Progenitor cell of endocrine pancreas (in vitro differentiated cells): ENCODE data around the gene THSD7A. TPM values are rescaled to one million over a fixed set of nuclear protein-coding genes. Genes with fewer than 3 reads are reported as not detected.
A peak's percentile ranks its signal among the peaks of the same experiment; 100 is the strongest.

ENCODE experiments used
- DNase-seq: peaks from one replicate; pipeline ENCODE4 v3.0.0; 2021; ENCODE audit warnings: low spot score; ENCODE audit not compliant: unreplicated experiment
- H3K27ac Mint-ChIP-seq: 2 replicates; pipeline ENCODE4 v1.8.0; 2021; ENCODE audit warnings: mild to moderate bottlenecking, moderate library complexity, mixed read lengths
- H3K27me3 Mint-ChIP-seq: 2 replicates; pipeline ENCODE4 v1.8.0; 2021; ENCODE audit warnings: mixed read lengths
- H3K36me3 Mint-ChIP-seq: 2 replicates; pipeline ENCODE4 v1.8.0; 2022; ENCODE audit warnings: mixed read lengths; ENCODE audit not compliant: insufficient read depth
- H3K4me1 Mint-ChIP-seq: 2 replicates; pipeline ENCODE4 v1.8.0; 2021; ENCODE audit warnings: low read depth, mixed read lengths
- H3K4me3 Mint-ChIP-seq: 2 replicates; pipeline ENCODE4 v1.8.0; 2021; ENCODE audit warnings: low read depth, mild to moderate bottlenecking, moderate library complexity, mixed read lengths
- H3K9me3 Mint-ChIP-seq: 2 replicates; pipeline ENCODE4 v1.8.0; 2021; ENCODE audit warnings: low read depth, mixed read lengths
- total RNA-seq: library from RNA; stranded (reverse); gene quantifications from 2 replicates; pipeline ENCODE4 v1.2.1, GENCODE V29; 2021
- TF ChIP-seq, protein P1 (sequence below): fragments of 200-600 bp; sonication (generic); IDR thresholded peaks from one replicate; pipeline ENCODE4 v1.5.0; 2021; ENCODE audit warnings: antibody characterized with exemption, mild to moderate bottlenecking; ENCODE audit not compliant: unreplicated experiment

THSD7A gene
- total RNA-seq, 1 donor from 2014 or later: 4.7 TPM

DNA sequence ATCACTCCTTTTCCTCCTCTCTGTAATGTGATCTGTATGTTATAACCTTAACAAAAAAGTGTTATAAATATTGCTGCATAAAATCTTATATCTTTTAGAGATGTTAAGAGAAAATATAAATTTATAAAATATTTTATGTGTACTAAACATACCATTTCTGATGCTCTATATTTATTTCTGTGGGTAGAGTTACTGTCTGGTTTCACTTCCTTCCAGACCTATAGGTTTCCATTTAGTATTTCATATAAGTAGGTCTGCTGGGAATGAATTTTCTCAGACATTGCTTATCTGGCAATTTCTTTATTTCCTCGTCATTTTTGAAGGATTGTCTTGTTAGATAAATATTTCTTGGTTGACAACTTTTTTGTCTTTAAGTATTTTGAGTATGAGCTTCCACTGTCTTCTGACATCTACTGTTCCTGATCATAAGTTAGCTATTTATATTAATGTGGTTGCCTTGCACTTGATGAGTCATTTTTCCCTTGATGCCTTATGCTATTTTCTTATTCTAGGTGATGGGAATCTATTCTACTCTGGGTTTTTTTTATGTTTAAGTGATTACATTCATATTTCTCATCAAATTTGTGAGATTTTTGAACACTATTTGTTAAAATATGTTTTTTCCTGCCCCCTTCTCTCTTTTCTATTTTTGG, 11.2 kb upstream of the THSD7A start:
- no peaks in the 10 kb centered on the region for H3K9me3 Mint-ChIP-seq
- peaks cover 16% of the 10 kb centered on the region for H3K4me1 Mint-ChIP-seq
- H3K4me3 Mint-ChIP-seq: no peak overlapping the region
- TF ChIP-seq, protein P1, sequence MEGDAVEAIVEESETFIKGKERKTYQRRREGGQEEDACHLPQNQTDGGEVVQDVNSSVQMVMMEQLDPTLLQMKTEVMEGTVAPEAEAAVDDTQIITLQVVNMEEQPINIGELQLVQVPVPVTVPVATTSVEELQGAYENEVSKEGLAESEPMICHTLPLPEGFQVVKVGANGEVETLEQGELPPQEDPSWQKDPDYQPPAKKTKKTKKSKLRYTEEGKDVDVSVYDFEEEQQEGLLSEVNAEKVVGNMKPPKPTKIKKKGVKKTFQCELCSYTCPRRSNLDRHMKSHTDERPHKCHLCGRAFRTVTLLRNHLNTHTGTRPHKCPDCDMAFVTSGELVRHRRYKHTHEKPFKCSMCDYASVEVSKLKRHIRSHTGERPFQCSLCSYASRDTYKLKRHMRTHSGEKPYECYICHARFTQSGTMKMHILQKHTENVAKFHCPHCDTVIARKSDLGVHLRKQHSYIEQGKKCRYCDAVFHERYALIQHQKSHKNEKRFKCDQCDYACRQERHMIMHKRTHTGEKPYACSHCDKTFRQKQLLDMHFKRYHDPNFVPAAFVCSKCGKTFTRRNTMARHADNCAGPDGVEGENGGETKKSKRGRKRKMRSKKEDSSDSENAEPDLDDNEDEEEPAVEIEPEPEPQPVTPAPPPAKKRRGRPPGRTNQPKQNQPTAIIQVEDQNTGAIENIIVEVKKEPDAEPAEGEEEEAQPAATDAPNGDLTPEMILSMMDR: no peak
- no peak for DNase-seq
- H3K27me3 Mint-ChIP-seq: no peaks in the 10 kb centered on the region
- H3K36me3 Mint-ChIP-seq: no peaks in the 10 kb centered on the region
- H3K27ac Mint-ChIP-seq: no peak overlapping the region

DNA sequence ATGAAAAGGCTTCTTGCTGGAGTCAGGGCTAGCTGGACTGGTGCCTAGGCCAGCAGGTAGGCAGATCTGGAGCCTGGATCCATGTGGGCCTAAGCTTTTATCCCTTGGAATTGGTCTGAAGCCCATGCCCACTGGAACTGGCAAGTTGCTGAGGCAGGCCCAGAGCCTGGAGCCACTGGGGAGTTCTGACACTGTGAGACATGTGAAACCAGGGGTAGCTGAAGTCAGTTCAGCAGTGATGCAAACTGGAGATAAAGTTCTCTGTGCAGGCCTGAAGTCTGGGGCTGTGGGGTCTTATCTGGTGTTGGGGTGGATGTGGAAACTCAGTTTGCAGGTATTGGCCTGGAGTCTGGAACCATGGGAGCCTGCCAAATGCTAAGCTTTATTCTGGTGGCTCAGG, 9.7 kb upstream of the THSD7A start:
- TF ChIP-seq, protein P1: no peak
- Mint-ChIP-seq H3K27ac (no peak overlapping the region), H3K36me3 (no peaks in the 10 kb centered on the region), H3K27me3 (no peaks in the 10 kb centered on the region), H3K4me3 (no peak overlapping the region), H3K9me3 (peaks cover 3% of the 10 kb centered on the region), H3K4me1 (peaks cover 5% of the 10 kb centered on the region)
- no peak for DNase-seq

DNA sequence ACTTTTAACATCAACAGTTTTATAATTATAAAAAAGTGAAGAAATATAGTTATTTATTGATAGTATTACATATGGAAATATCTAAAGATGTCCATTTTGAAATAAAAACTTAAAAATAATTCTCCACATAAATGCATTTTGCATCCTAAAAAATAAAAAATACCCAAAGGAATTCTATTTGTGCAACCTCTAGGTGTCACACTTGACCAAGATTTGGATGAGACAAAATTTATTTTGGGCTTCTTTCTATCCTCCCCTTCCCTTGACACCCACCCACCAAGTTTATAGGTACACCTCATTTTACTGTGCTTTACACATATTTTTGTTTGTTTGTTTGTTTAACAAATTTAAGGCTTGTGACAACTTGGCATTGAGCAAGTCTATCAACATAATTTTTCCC, 3.3 kb upstream of the THSD7A start:
- H3K36me3 Mint-ChIP-seq: no peaks in the 10 kb centered on the region
- peaks cover 3% of the 10 kb centered on the region for H3K9me3 Mint-ChIP-seq
- no peak for DNase-seq
- H3K27ac Mint-ChIP-seq: no peak overlapping the region
- no peak overlapping the region for H3K4me3 Mint-ChIP-seq
- H3K27me3 Mint-ChIP-seq: peaks cover 9% of the 10 kb centered on the region
- peaks cover 22% of the 10 kb centered on the region for H3K4me1 Mint-ChIP-seq
- TF ChIP-seq, protein P1: peak; percentile 60

DNA sequence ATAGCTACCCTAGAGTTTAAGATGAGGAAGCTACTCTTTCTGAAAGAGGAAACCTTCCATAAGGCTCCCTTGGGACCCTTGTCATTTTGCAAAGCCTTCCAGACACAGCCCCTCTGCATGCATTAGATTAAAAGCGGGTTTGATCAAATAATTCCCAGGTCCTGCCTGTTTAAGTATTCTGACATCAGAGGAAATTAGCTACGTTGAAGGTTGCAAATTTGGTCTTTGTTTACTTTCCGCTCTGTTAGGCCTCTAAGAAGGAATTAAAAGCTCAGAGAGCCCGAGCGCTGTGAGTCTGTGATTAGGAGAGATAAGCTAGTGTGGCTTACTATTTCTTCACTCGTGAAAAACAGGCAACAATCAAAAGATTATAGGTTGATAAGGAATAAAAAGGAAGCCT, 1.4 kb upstream of the THSD7A start:
- no peak for DNase-seq
- no peak overlapping the region for H3K4me3 Mint-ChIP-seq
- peaks cover 22% of the 10 kb centered on the region for H3K4me1 Mint-ChIP-seq
- peaks cover 9% of the 10 kb centered on the region for H3K27me3 Mint-ChIP-seq
- TF ChIP-seq, protein P1: no peak
- H3K9me3 Mint-ChIP-seq: peaks cover 3% of the 10 kb centered on the region
- H3K27ac Mint-ChIP-seq: no peak overlapping the region
- H3K36me3 Mint-ChIP-seq: no peaks in the 10 kb centered on the region

DNA sequence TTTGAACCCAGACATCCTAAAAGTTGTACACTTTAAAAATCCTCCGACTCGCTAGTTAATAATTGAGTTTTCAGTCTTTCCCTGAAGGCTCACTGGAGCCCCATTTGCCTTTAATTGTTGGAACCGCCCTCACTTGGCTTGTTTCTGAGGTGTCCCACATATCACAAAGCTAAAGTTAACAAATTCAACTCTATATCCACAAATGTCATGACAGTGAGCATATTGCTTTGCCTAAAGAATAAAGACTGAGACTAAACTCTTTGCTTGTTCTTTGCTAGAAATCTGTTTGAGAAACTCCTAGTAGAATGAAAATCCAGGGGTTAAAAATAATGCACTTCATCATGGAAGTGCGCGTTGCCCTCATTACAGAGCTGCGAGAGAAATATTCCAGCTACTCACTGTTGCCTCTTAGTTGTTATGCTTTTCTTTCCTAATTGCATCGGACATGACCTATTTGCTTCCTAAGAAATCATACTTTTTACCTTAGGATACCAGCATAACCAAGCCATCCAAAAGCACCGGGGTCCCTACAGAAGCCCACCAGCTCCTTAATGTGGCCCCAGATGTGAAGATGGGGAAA, 752 bp downstream of the THSD7A start:
- TF ChIP-seq, protein P1: no peak
- Mint-ChIP-seq H3K27me3 (peaks cover 9% of the 10 kb centered on the region), H3K27ac (peak overlapping the region; percentile 11), H3K9me3 (no peaks in the 10 kb centered on the region), H3K4me3 (peak overlapping the region; percentile 86), H3K4me1 (peaks cover 22% of the 10 kb centered on the region), H3K36me3 (no peaks in the 10 kb centered on the region)
- DNase-seq: no peak
